Caki2 (cell line): ENCODE measurements around the gene AGBL1. TPM values are rescaled to one million over a fixed set of nuclear protein-coding genes. Genes with fewer than 3 reads are reported as not detected.

Source experiments
- DNase-seq: peaks from one replicate; pipeline ENCODE4 v3.0.0-alpha.2; 2015; ENCODE audit warnings: low read depth
- in situ Hi-C: cut with HindIII; loops from 2 replicates; pipeline ENCODE4 v1.10.0; 2016; ENCODE audit warnings: low sequenced_read_pairs, low pct_unique_long_range_greater_than_20kb, mixed read lengths
- total RNA-seq: library from RNA; depleted of rRNA; stranded (reverse); fragments of >200 nt; shearing (Covaris generic); gene quantifications from 2 replicates; pipeline ENCODE4 v1.2.3, GENCODE V29; 2014; ENCODE audit warnings: low replicate concordance

The AGBL1 gene
- total RNA-seq, 1 experiment from 2014 or later, result not detected

GRCh38 chr15:86676002-86676401 is 596.3 kb downstream of the AGBL1 start:
- in situ Hi-C loops, result no loop called here
- DNase-seq, result no peak

DNA sequence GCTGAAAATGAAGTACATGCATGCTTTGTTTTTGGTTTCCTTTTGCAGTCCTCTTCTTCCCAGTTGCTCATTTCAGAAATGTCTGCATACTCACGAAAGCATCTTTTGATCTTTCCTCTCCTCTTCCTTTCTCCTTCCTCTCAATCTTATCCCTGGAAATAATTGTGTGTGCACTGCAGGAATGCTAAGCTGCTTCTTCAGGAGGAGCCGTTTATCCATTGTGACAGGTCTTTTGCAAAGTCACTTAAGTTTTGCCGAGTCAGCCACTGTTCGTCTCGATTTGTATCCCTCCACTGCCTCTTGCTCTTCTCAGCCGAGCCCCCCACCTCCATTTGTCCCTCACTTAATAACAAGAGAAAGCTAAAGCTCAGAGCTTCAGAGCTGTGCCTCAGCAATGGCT is 597.6 kb downstream of the AGBL1 start:
- in situ Hi-C loops, result no loop called here
- no peak for DNase-seq

GRCh38 chr15:86685263-86685662 is 605.6 kb downstream of the AGBL1 start:
- DNase-seq, result no peak
- in situ Hi-C loops, result no loop called here

DNA sequence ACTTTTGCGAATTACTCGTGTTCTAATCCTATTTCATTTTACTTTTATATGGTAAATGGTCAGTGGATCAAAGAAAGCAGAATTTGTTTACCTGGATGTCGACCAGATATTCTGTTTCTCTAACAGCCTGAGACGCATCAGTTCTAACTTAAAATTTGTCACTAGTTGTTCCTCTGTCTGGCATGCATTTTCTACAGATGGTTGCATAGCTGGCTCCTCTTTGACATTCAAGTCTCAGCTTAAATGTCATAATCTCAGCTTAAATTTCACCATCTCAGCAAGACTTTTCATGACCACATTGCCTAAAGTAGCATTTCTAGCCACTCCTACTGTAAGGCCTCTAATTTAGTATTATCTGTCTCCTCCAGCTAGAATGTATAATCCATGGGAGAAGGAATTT is 609.3 kb downstream of the AGBL1 start:
- no peak for DNase-seq
- in situ Hi-C loops, result no loop called here

DNA sequence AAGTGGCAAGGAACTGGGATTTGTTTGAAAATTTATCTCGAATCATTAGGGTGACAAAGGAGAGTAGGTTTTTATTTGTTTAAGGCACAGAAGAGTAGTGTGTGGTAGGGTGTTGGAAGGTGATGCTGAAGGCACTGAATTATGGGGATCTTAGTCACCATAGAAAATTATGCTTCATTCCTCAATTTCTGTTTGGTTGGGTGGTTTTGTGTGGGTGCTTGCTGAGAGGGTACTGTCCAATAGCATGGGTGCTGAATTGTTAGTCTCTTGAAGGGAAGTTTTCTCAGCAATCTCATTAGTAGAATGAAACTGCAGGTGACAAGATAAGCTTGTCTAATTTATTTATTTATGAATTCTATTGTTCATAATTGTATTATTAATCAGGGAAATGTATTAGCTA is 610.9 kb downstream of the AGBL1 start:
- no peak for DNase-seq

DNA sequence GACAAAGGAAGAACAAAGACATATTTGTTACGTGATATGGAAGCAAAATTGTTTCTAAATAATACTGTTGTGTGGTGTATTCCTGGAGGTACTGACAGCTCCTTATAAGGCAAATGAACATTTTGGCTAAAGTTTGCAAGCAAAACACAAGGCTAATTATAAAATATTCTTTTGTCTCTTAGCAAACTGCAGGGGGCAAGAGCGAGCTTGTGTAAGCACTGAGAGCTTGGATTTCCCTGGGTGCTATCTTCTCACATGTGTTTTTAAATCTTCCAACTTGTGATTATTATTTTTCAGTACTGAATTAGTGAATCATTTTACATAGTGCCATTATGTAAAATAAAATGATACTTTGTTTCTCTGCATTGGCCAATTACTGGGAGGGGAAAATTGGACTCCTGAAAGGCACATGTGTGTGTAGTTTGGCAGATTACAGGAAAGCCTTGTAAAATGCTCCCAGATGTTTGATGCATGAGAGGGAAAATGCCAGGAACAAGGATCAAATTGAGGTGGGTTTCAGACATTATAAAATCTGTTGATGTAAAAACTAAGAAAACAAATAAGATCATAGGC is 611.5 kb downstream of the AGBL1 start:
- in situ Hi-C loops, result no loop called here
- no peak for DNase-seq

More for the DNA sequence above, 610.9 kb downstream of the AGBL1 start:
- in situ Hi-C loops, result no loop called here

- in situ Hi-C loops, result no loop called here
- no peak for DNase-seq
Measured at GRCh38 chr15:86700864-86701610, 621.4 kb downstream of the AGBL1 start.

DNA sequence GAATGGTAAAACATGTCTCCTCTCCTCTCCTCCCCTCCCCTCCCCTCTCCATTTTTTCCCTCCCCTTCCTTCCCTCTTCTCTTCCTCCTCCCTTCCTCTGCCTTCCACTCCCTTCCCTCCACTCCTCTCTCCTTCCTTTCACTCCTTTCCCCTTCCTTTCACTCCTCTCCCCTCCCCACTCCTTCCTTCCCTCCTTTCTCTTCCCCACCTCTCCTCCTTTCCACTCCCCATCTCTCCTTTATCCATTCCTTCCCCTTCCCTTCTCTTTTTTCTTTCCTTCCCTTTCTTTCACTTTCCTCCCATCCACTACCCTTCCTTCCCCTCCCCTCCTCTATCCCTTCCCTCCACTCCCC is 621.9 kb downstream of the AGBL1 start:
- in situ Hi-C loops, result no loop called here
- DNase-seq, result no peak

DNA sequence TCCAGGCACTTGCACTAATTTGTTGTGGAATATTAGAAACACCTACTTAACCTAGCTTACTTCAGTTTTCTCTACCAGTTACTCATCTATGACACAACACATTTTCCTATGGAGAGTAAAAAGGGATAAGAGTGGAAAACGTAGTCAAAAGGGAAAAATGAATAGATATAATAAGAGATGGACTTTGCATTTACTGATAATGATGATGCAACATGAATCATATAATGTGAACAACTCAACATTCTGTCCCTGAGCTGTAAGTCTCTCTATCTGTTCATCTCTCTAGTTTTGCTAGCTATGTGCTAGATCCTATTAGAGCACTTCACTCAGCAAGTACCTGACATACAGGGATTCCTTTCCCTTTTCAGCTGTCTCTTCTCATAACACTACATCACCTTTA is 627.1 kb downstream of the AGBL1 start:
- in situ Hi-C loops, result no loop called here
- DNase-seq, result no peak

- DNase-seq, result no peak
- in situ Hi-C loops, result no loop called here
Measured at GRCh38 chr15:86711476-86711875, 631.8 kb downstream of the AGBL1 start.

DNA sequence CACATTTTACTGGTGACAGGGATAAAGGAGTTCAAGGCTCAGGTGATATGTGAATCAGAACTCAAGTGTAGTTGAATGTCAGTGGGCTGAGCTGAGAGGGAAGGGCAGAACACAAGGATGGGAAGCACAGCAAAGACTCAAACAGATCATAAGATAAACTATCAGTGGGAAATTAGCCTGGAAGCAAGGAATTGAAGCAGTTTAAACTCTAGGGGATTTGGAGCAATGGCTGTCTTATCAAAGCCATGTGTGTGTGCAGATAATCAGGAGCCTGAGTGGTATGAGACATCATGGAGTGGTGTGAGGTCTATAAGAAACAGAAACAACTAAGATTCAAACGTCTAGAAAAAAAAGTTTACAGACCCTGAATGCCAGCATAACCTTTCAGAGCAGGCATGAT is 634.6 kb downstream of the AGBL1 start:
- no peak for DNase-seq
- in situ Hi-C loops, result no loop called here

DNA sequence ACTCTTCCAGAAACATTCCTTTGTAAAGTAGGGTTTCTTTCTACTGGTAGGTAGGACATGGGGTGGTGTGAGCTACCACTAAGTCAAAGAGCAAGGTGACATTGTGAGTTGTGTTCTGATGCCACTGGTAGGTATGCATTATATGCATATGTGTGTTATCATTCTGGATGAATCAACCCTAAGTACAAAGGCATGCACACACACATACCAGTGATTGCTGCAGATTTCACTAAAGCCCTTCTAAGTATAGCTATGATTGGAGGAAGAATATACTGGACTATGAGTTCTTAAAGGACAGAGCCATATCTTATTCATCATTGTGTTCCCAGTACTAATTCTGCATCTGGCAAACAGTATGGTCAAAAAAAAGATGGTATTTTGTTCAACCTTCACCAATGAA is 646.0 kb downstream of the AGBL1 start:
- in situ Hi-C loops, result no loop called here
- DNase-seq, result no peak

- no peak for DNase-seq
- in situ Hi-C loops, result no loop called here
Measured at GRCh38 chr15:86735247-86736040, 655.8 kb downstream of the AGBL1 start.

DNA sequence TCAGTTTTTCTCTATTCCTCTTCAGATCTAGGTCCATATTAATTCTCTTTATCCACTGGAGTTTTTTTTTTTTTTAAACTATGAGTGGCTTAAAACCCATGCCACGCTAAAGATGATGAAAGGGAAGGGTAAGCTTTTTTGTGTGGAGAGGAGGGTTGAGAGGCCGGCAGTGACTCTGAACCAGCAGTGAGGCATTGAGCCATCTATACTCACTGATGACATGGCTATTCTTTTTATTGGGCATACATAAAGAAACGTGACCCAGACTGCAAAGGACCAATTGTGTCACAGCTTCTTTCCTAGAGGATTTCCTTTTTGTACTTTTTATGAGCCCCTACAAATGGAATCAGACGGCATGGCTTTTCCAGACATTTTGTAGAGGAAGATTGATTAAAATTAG is 662.2 kb downstream of the AGBL1 start:
- in situ Hi-C loops, result no loop called here
- DNase-seq, result no peak

DNA sequence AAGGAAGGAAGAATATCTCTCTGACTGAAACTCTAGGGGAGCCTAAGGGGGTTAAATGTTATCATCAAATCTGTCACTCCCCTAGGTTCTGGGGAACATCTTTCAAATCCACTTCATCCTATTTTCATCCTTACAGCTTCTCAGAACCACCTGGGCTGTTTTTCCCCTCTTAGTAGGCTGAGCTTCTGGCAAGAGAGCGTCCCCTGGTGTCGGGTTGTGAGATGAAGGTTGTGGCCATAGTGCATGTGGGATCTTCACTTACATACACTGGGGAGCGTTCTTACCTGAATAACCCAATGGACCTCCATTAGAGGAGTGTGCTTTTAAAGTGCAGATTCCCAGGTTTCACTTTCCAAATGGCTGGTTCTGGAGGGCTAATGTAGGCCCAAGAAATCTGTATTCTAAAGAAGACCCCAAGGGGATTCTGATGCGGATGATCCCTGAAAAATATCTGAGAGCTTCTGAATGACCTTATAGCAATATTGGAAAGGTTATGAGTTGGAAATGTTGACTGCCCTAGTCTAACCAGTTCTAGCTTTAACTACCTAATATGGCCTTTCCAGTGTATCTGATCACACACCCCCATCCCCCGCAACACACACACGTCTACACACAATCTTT is 663.7 kb downstream of the AGBL1 start:
- in situ Hi-C loops, result no loop called here
- DNase-seq, result peak; percentile 16

DNA sequence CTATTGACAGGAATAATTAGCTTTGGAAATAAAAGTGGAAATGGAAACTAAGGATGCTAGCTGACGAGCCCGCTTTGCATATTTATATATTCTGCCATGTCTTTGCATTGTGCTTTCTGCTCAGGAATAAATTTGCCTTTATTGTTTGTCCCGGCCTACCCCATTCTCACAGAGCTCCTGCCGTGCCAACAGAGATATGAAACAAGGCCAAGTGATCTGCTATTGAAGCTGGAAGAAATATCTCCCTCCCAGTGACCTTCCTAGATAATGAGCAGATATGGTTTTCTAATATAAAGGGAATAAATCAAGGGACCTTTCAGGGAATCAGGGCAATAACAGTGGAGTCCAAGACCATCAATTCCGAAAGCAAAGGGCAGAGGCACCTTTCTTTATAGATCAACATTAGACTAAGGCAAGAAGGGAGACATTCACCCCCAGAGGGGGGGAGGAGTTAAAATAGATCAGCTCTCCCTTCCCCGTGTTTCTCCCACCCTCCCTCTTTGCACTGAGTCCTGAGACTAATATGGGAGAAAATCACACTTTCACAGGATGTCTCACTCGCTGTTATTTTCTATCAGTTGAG is 664.6 kb downstream of the AGBL1 start:
- no peak for DNase-seq
- in situ Hi-C loops, result no loop called here

DNA sequence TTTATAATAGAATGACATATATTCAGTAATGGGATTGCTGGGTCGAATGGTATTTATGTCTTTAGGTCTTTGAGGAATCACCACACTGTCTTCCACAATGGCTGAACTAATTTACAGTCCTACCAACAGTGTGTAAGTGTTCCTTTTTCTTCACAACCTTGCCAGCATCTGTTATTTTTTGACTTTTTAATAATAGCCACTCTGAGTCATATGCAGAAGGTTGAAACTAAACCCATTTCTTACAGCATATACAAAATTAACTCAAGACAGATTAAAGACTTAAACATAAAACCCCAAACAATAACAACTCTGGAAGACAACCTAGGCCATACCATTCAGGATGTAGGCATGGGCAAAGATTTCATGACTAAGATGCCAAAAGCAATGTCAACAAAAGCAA is 671.4 kb downstream of the AGBL1 start:
- in situ Hi-C loops, result no loop called here
- DNase-seq, result no peak

- in situ Hi-C loops, result no loop called here
- no peak for DNase-seq
Measured at GRCh38 chr15:86754846-86755245, 675.2 kb downstream of the AGBL1 start.

DNA sequence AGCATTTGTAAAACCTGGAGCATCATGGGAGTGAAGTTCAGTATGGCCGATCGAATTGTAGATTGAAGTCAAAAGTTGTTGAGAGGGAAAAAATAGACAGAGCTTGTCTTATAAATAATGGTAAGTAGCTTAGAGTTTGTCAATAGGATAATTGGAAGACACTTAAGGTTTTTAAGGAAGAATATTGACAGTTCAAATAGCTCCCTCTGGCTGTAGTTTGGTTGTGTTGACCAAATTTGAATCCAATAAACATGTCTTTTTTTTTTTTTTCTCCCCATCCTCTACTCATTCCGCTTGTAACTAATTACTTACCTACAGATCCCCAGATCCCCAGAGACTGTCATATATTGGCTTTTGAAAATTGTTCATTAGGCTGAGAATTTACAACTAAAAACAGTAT is 677.0 kb downstream of the AGBL1 start:
- in situ Hi-C loops, result no loop called here
- DNase-seq, result no peak
